Activated naive CD8-positive, alpha-beta T cell treated with anti-CD3 and anti-CD28 coated beads, Interleukin-2, amount 50 U/mL, for 16 hours (primary cell): Measurements from ENCODE around the gene TMEM117.
"Not testable (repeated sequence)": the region's sequence is repeated elsewhere in the genome, so short reads cannot be mapped to it uniquely, and the experiment has no call there.

Experiments used
- DNase-seq: peaks from one replicate; pipeline ENCODE4 v3.0.0-alpha.2; 2020; ENCODE audit warnings: low read depth, low spot score

The TMEM117 gene

GRCh38 chr12:44377443-44378187, 541.7 kb downstream of the TMEM117 start:
- no peak for DNase-seq

- not testable (repeated sequence) for DNase-seq
Measured at GRCh38 chr12:44379113-44379512, 543.2 kb downstream of the TMEM117 start.

- DNase-seq: no peak
Measured at GRCh38 chr12:44379831-44380230, 544.0 kb downstream of the TMEM117 start.

- no peak for DNase-seq
Measured at GRCh38 chr12:44380861-44381260, 545.0 kb downstream of the TMEM117 start.

GRCh38 chr12:44381341-44381740, 545.5 kb downstream of the TMEM117 start:
- DNase-seq: no peak

- DNase-seq: no peak
Measured at GRCh38 chr12:44384136-44384535, 548.3 kb downstream of the TMEM117 start.

GRCh38 chr12:44385964-44386363, 550.1 kb downstream of the TMEM117 start:
- DNase-seq: no peak

GRCh38 chr12:44387581-44387980, 551.7 kb downstream of the TMEM117 start:
- no peak for DNase-seq

GRCh38 chr12:44389038-44389437, 553.2 kb downstream of the TMEM117 start:
- no peak for DNase-seq

GRCh38 chr12:44389896-44390295, 554.0 kb downstream of the TMEM117 start:
- no peak for DNase-seq

GRCh38 chr12:44397631-44398030, 561.8 kb downstream of the TMEM117 start:
- DNase-seq: no peak

GRCh38 chr12:44403185-44403584, 567.3 kb downstream of the TMEM117 start:
- DNase-seq: no peak

- DNase-seq: no peak
Measured at GRCh38 chr12:44405297-44405696, 569.4 kb downstream of the TMEM117 start.

- DNase-seq: no peak
Measured at GRCh38 chr12:44422559-44422958, 586.7 kb downstream of the TMEM117 start.

GRCh38 chr12:44428825-44429224, 592.9 kb downstream of the TMEM117 start:
- DNase-seq: no peak

- no peak for DNase-seq
Measured at GRCh38 chr12:44431647-44432343, 595.9 kb downstream of the TMEM117 start.

- DNase-seq: no peak
Measured at GRCh38 chr12:44433659-44434058, 597.8 kb downstream of the TMEM117 start.

GRCh38 chr12:44436756-44437155, 600.9 kb downstream of the TMEM117 start:
- DNase-seq: no peak
